GM12891 (cell line): ENCODE measurements around the gene CAMKMT.

Experiments
- POLR2A ChIP-seq: IDR thresholded peaks from 2 replicates; pipeline ENCODE4 v1.6.1; 2011; ENCODE audit warnings: low read depth, low read length, control low read depth
- POLR2AphosphoS5 ChIP-seq: IDR thresholded peaks from 2 replicates; pipeline ENCODE4 v1.6.1; 2011; ENCODE audit warnings: low read depth, low read length, control low read depth
- TAF1 ChIP-seq: IDR thresholded peaks from 2 replicates; pipeline ENCODE4 v1.6.1; 2011; ENCODE audit warnings: low read depth, low read length, control low read depth

GRCh38 chr2:44651974-44652373 lies 290.2 kb downstream of the CAMKMT start:
- TF ChIP-seq TAF1, result no peak
- no peak for TF ChIP-seq POLR2A
- TF ChIP-seq POLR2AphosphoS5, result no peak
